Measurements from ENCODE around the gene CHST15. TPM values are rescaled to one million over a fixed set of nuclear protein-coding genes. Genes with fewer than 3 reads are reported as not detected.

CHST15 gene
- total and polyA plus RNA-seq, 2 of the 4 experiments (the other 2 are of a cell fraction) = 0.14 to 0.18 TPM

GRCh38 chr10:123991611-123992570 is 101.5 kb downstream of the CHST15 start (continued):
- TF ChIP-seq, protein P1, sequence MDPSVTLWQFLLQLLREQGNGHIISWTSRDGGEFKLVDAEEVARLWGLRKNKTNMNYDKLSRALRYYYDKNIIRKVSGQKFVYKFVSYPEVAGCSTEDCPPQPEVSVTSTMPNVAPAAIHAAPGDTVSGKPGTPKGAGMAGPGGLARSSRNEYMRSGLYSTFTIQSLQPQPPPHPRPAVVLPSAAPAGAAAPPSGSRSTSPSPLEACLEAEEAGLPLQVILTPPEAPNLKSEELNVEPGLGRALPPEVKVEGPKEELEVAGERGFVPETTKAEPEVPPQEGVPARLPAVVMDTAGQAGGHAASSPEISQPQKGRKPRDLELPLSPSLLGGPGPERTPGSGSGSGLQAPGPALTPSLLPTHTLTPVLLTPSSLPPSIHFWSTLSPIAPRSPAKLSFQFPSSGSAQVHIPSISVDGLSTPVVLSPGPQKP (IDR thresholded peaks at IDR 0.05; ENCODE audit: borderline replicate concordance, low read depth, low read length) = no peak

DNA sequence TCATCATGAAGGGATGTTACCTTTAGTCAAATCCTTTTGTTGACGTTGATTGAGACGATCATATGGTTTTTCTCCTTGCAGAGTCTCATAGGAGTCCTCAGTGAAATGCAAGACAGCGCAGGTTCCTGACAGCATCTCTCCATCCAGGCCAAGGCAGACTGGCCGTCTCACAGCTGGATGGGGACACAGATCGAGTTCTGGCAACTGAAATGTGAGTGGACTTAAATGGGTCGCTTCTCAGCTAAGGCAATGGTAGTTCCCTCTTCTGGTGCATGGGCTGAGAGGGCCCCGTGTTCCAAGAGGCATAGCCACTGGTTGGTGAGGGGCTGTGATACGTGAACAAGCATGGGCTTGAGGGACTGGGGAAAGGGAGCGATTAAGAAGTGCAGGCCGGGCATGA is 102.5 kb downstream of the CHST15 start:
- CTCF ChIA-PET = interaction anchor here (1.0 kb wide), 1 partner anchor 398 kb away, joined by 3 read pairs; no protein-coding TSS in a partner anchor
- in situ Hi-C loops (cut with MboI; ENCODE audit: low sequenced_read_pairs) = loop anchor here (5.0 kb wide), 1 partner anchor 396 kb away; no protein-coding TSS in a partner anchor
- TF ChIP-seq CHD1 (IDR thresholded peaks at IDR 0.05; ENCODE audit: low read depth, low read length) = no peak
- TF ChIP-seq, protein P2, sequence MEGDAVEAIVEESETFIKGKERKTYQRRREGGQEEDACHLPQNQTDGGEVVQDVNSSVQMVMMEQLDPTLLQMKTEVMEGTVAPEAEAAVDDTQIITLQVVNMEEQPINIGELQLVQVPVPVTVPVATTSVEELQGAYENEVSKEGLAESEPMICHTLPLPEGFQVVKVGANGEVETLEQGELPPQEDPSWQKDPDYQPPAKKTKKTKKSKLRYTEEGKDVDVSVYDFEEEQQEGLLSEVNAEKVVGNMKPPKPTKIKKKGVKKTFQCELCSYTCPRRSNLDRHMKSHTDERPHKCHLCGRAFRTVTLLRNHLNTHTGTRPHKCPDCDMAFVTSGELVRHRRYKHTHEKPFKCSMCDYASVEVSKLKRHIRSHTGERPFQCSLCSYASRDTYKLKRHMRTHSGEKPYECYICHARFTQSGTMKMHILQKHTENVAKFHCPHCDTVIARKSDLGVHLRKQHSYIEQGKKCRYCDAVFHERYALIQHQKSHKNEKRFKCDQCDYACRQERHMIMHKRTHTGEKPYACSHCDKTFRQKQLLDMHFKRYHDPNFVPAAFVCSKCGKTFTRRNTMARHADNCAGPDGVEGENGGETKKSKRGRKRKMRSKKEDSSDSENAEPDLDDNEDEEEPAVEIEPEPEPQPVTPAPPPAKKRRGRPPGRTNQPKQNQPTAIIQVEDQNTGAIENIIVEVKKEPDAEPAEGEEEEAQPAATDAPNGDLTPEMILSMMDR (conservative IDR thresholded peaks at IDR 0.05; ENCODE audit: low read depth, low read length) = no peak
- no peak for TF ChIP-seq CEBPB (IDR thresholded peaks at IDR 0.05; ENCODE audit: low read depth, low read length)
- no peak for TF ChIP-seq FOS (IDR thresholded peaks at IDR 0.05; ENCODE audit: low read depth, low read length)
- TF ChIP-seq NFE2L2 (IDR thresholded peaks at IDR 0.05; ENCODE audit: low read depth, low read length) = no peak
- no peak for TF ChIP-seq BHLHE40 (IDR thresholded peaks at IDR 0.05; ENCODE audit: low read depth, low read length)
- no peak for TF ChIP-seq RAD21 (IDR thresholded peaks at IDR 0.05; ENCODE audit: low read length)
- TF ChIP-seq, protein P1 (IDR thresholded peaks at IDR 0.05; ENCODE audit: borderline replicate concordance, low read depth, low read length) = no peak
- no peak for TF ChIP-seq RCOR1 (IDR thresholded peaks at IDR 0.05; ENCODE audit: insufficient replicate concordance, low read length)

More for the DNA sequence above, 102.5 kb downstream of the CHST15 start:
- no peak overlapping the region for H4K8ac ChIP-seq (ENCODE audit: low read depth in 2 of 2, low read length in 2 of 2)
- no peak overlapping the region for H3K4me2 ChIP-seq (ENCODE audit: low read depth, low read length)
- peaks cover 2% of the 10 kb centered on the region; the same call in 1 of the 2 replicates for H3K4me1 ChIP-seq (ENCODE audit: control insufficient read depth, insufficient read depth, low read length)
- no peaks in the 10 kb centered on the region for H3K36me3 ChIP-seq (ENCODE audit: control insufficient read depth, insufficient read depth, low read length)
- no peak overlapping the region for H2BK15ac ChIP-seq (ENCODE audit: low read depth, low read length)
- ATAC-seq (ENCODE audit: low read depth) = no peak
- H2BK120ac ChIP-seq (ENCODE audit: low read depth, low read length) = no peak overlapping the region
- intact Hi-C loops (cut with micrococcal nuclease) = loop anchor here (5.0 kb wide), 1 partner anchor 751 kb away; the partner anchor contains the start of gene FAM53B
- no peak for DNase-seq
- H2BK5ac ChIP-seq (ENCODE audit: low read depth, low read length, poor library complexity, severe bottlenecking) = no peak overlapping the region
- no peak overlapping the region for H2BK20ac ChIP-seq (ENCODE audit: low read depth, low read length)
- H2AFZ ChIP-seq (replicated peaks; ENCODE audit: low read length, poor library complexity) = no peak overlapping the region
- no peak overlapping the region for H2AK5ac ChIP-seq (ENCODE audit: low read depth, low read length)
- WGBS, 2 experiments (ENCODE audit: extremely low coverage in 2 of 2, insufficient read length in 1 of 2) = 67% methylated on average over 4 of the region's 10 CpGs; no CpG with 5 or more reads in 1 of the 2 experiments
- H3K18ac ChIP-seq (ENCODE audit: low read depth, low read length) = no peak overlapping the region
- no peaks in the 10 kb centered on the region for H3K79me1 ChIP-seq (ENCODE audit: low read depth in 1 of 2, low read length in 2 of 2)
- no peaks in the 10 kb centered on the region for H3K9me3 ChIP-seq (ENCODE audit: control insufficient read depth, insufficient read depth, low read length)
- no peak overlapping the region for H4K91ac ChIP-seq (ENCODE audit: insufficient read depth, low read depth, low read length)
- peaks cover 4% of the 10 kb centered on the region; the same call in 1 of the 2 replicates for H3K27me3 ChIP-seq (ENCODE audit: control insufficient read depth, insufficient read depth, low read length)
- H4K5ac ChIP-seq (ENCODE audit: low read depth, low read length) = no peak overlapping the region
- H4K20me1 ChIP-seq (ENCODE audit: insufficient read depth, low read length) = no peaks in the 10 kb centered on the region
- POLR2A ChIA-PET (ENCODE audit: unreplicated experiment) = no interaction called here
- H3K9ac ChIP-seq (ENCODE audit: low read depth, low read length) = no peak overlapping the region
- no peaks in the 10 kb centered on the region for H3K9me1 ChIP-seq (ENCODE audit: insufficient read depth, low read length)
- no peak overlapping the region for H3K23ac ChIP-seq (ENCODE audit: low read depth, low read length)
- dilution Hi-C loops (cut with HindIII; ENCODE audit: low sequenced_read_pairs, unreplicated experiment) = loop anchor here (25.0 kb wide), 1 partner anchor 396 kb away; no protein-coding TSS in a partner anchor
- H3K4ac ChIP-seq (ENCODE audit: low read depth, low read length) = no peak overlapping the region
- no peak overlapping the region for H3K14ac ChIP-seq (replicated peaks; ENCODE audit: low read depth, low read length)
- no peak overlapping the region for H3K56ac ChIP-seq (ENCODE audit: extremely low read depth, insufficient read depth, low read length)
- no TSS peak for BruUV-seq (replicated peaks)
- no peak overlapping the region for H3K27ac ChIP-seq (ENCODE audit: insufficient read depth, low read length)
- H3K4me3 ChIP-seq (ENCODE audit: insufficient read depth, low read depth, low read length) = no peak overlapping the region
- H2AK9ac ChIP-seq (replicated peaks; ENCODE audit: low read depth, low read length, poor library complexity) = no peak overlapping the region

All from IMR-90 (cell line).